AG04450 (cell line): ENCODE data around the gene HKDC1. TPM values are rescaled to one million over a fixed set of nuclear protein-coding genes. Genes with fewer than 3 reads are reported as not detected.

ENCODE experiments used
- CTCF ChIA-PET: fragments of 300-600, 350-600 bp; formaldehyde crosslinking; extraction: SDS; loops from one replicate; lab custom pipeline; 2022; ENCODE audit warnings: antibody characterized with exemption, inconsistent platforms; lab: Charles Lee
- POLR2A ChIA-PET: fragments of 350-600 bp; formaldehyde crosslinking; extraction: SDS; loops from one replicate; lab custom pipeline; 2021; ENCODE audit warnings: antibody characterized with exemption, inconsistent platforms; lab: Yijun Ruan, JAX
- DNase-seq: peaks from one replicate; pipeline ENCODE4 v3.0.0-alpha.2; 2011; ENCODE audit warnings: low read depth, low spot score
- H3K27ac ChIP-seq: one replicate; pipeline ENCODE4 v1.5.1; 2012; ENCODE audit warnings: low read depth, low read length, control low read depth
- H3K27me3 ChIP-seq: one replicate; pipeline ENCODE4 v1.6.0; 2012; ENCODE audit warnings: low read length; ENCODE audit not compliant: control insufficient read depth, insufficient read depth
- H3K4me3 ChIP-seq: 2 replicates; pipeline ENCODE4 v1.5.1; 2011; ENCODE audit warnings: mild to moderate bottlenecking, low read depth, low read length, control low read depth
- H3K9me3 ChIP-seq: 2 replicates; pipeline ENCODE4 v1.5.1; 2012; ENCODE audit warnings: low read length; ENCODE audit not compliant: control insufficient read depth, insufficient read depth
- polyA plus RNA-seq: library from polyadenylated mRNA; depleted of rRNA; stranded (reverse); fragments of >200 nt; gene quantifications from 2 replicates; pipeline ENCODE4 v1.2.3, GENCODE V29; 2011
- TF ChIP-seq, protein P1 (sequence below): IDR thresholded peaks from 2 replicates; pipeline ENCODE4 v1.5.1; 2011; ENCODE audit warnings: low read depth, low read length, control low read depth, inconsistent platforms

Gene HKDC1
- polyA plus RNA-seq, 1 experiment, result 0.47 TPM

DNA sequence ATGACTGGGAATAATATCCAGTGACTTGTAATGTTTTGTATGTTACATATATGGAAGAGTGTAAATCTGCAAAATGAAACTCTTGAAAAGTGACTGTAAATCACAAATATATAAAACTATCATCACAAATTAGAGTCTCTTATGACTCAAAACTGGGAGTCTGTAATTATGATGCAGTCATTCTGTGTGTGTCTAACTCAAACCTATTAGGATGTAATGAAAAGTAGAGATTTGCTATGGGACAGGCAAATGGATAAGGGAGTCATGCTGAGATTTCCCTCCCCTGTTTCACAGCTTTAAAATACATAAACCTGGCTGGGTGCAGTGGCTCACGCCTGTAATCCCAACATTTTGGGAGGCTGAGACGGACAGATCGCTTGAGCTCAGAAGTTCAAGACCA is 8.6 kb upstream of the HKDC1 start:
- Histone ChIP-seq H3K27me3 (no peaks in the 10 kb centered on the region), H3K4me3 (no peak overlapping the region), H3K9me3 (no peaks in the 10 kb centered on the region), H3K27ac (no peak overlapping the region)
- TF ChIP-seq, protein P1, sequence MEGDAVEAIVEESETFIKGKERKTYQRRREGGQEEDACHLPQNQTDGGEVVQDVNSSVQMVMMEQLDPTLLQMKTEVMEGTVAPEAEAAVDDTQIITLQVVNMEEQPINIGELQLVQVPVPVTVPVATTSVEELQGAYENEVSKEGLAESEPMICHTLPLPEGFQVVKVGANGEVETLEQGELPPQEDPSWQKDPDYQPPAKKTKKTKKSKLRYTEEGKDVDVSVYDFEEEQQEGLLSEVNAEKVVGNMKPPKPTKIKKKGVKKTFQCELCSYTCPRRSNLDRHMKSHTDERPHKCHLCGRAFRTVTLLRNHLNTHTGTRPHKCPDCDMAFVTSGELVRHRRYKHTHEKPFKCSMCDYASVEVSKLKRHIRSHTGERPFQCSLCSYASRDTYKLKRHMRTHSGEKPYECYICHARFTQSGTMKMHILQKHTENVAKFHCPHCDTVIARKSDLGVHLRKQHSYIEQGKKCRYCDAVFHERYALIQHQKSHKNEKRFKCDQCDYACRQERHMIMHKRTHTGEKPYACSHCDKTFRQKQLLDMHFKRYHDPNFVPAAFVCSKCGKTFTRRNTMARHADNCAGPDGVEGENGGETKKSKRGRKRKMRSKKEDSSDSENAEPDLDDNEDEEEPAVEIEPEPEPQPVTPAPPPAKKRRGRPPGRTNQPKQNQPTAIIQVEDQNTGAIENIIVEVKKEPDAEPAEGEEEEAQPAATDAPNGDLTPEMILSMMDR, result no peak
- POLR2A ChIA-PET, result no interaction called here
- no peak for DNase-seq
- CTCF ChIA-PET, result interaction anchor here (1.0 to 1.2 kb wide), 2 partner anchors 9 to 197 kb away, joined by 3 to 4 read pairs; partner anchors contain the start of gene HKDC1

DNA sequence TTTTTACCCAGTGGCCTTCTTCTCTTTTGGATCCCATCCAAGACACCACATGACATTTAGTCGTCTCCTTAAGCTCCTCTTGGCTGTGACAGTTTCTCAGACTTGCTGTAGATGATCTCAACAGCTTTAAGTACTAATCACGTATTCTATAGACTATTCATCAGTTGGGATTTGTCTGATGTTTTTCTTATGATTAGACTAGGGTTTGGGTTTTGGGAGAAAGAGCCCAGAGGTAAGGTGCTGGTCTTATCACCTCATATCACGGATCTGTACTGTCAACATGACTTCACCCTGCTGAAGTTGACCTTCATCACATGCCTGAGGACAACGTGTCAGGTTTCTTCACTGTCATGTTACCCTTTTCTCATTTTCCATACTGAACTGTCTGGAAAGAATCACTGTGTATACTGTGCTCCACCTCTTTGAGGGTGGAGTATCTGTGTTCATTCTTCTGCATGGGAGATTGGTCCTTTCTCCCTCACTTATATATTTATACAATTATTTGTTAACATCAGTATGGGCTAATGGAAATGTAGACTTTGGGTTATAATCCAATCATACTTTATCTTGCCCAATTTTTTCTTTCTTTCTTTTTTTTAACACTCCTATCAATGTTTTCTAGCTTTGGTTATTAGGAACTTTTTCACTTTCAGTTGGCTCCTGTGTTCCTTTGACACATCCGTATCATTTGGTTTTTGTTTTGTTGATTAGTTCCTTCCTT is 6.4 kb upstream of the HKDC1 start:
- DNase-seq, result no peak
- Histone ChIP-seq H3K4me3 (no peak overlapping the region), H3K27ac (no peak overlapping the region), H3K9me3 (no peaks in the 10 kb centered on the region), H3K27me3 (no peaks in the 10 kb centered on the region)
- ChIA-PET POLR2A (no interaction called here), CTCF (interaction anchor here (0.6 to 1.0 kb wide), 2 partner anchors 9 to 50 kb away, joined by 3 to 5 read pairs; no protein-coding TSS in a partner anchor)
- TF ChIP-seq, protein P1, result no peak

DNA sequence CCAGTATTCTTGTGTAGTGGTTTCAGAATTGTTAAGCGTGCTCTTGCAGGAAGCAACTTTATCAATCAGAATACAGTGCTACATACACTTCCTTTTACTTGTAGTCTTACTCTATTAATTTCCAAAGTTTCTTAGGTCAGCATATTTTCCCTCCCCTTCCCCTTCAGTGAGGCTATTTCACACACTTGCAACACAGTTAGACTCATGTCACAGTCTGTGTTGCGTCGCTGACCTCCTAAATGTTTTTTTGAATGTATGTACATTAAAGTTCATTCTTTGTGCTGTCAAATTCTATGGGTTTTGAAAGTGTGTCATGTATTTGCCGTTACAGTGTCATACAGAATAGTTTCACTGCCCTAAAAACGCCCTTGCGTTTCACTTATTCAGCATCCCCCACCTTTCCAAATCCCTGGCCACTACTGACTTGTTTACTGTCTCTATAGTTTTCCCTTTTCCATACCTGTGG is 5.4 kb upstream of the HKDC1 start:
- Histone ChIP-seq H3K27me3 (no peaks in the 10 kb centered on the region), H3K27ac (no peak overlapping the region), H3K9me3 (no peaks in the 10 kb centered on the region), H3K4me3 (no peak overlapping the region)
- ChIA-PET CTCF (interaction anchor here (0.6 to 1.0 kb wide), 2 partner anchors 8 to 51 kb away, joined by 3 to 5 read pairs; no protein-coding TSS in a partner anchor), POLR2A (no interaction called here)
- TF ChIP-seq, protein P1, result no peak
- DNase-seq, result no peak

DNA sequence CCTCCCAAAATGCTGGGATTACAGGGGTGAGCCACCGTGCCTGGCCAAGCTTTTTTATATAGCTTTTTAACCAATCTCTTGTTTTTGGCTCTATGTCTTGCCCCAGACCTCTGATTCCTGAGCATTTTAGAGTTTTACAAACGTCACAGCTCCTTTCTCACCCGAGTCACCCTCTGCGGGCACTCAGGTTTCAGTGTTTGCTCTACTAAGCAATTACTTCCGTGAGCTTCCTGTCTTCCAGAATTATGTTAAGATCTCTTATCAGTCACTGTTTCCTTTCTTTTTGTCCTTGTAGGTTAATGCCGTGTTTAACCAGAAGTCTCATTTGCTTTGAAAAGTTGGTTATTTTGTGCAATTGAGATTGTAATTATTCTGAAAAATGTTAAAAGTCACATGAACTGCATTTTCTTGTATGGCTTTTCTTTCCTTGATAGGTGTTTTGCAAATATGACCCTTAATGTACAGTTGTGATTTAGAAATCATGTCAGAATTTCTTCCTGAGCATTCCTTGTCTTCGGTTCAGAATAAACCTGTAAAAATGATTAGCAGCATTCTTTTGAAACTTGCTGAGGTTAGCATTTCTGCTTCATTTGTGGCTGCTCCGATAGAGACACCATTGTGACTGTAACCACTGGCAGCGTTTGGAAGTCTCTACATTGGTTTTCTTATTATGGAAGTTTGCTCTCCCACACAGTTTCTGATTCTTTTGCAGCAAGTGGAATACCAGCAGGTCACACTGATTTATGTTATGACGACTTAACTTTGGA is 4.5 kb upstream of the HKDC1 start:
- Histone ChIP-seq H3K27me3 (no peaks in the 10 kb centered on the region), H3K9me3 (no peaks in the 10 kb centered on the region), H3K27ac (no peak overlapping the region), H3K4me3 (no peak overlapping the region)
- ChIA-PET POLR2A (no interaction called here), CTCF (interaction anchor here (1.0 kb wide), 1 partner anchor 193 kb away, joined by 6 read pairs; no protein-coding TSS in a partner anchor)
- TF ChIP-seq, protein P1, result no peak
- no peak for DNase-seq
